Measurements from ENCODE around the gene KAT2B. TPM values are rescaled to one million over a fixed set of nuclear protein-coding genes. Genes with fewer than 3 reads are reported as not detected.

KAT2B gene
- total RNA-seq, 1 donor from 2014 or later, result 1.8 TPM

DNA sequence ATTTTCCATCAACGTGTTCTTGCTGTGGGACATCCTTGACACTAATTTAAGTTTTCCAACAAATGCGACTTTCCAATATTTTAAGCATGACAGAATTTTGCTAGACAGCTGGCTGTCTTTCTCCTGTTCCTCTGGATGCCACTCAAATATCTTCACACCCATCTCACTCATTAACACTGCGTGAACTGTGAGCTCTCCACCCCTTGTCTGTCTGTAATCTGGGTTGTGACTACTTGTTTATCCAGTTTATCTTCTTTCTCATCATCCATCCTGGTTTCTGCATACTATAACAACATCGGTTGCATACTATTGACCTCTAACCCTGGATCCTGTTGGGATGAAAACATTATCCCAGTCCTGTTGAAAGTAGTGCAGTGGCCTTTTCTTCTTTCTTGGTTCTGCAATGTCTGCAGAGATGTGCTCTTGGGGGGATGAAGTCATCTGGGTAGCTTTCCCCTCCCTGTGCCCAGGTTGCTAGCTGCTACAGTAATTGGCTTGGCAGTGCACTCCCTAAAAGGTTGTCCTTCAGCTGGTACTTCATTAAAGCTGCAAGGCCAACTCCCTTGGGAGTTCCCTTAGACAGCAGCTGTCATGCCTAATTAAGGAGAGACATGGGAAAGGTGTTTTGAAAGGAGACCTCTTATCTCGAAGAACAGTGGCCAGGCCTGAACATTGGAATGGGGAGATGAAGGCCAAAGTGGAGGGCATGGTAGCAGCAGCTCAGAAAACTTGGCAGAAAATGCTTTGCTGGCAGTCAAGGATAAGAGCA, 24.7 kb downstream of the KAT2B start:
- Histone ChIP-seq H3K36me3 (ENCODE audit: control insufficient read depth, insufficient read depth, low read length) (no peaks in the 10 kb centered on the region), H3K4me3 (ENCODE audit: low read depth, low read length) (no peak overlapping the region), H3K27me3 (ENCODE audit: control insufficient read depth, insufficient read depth, low read length) (no peaks in the 10 kb centered on the region)
- TF ChIP-seq, protein P1, sequence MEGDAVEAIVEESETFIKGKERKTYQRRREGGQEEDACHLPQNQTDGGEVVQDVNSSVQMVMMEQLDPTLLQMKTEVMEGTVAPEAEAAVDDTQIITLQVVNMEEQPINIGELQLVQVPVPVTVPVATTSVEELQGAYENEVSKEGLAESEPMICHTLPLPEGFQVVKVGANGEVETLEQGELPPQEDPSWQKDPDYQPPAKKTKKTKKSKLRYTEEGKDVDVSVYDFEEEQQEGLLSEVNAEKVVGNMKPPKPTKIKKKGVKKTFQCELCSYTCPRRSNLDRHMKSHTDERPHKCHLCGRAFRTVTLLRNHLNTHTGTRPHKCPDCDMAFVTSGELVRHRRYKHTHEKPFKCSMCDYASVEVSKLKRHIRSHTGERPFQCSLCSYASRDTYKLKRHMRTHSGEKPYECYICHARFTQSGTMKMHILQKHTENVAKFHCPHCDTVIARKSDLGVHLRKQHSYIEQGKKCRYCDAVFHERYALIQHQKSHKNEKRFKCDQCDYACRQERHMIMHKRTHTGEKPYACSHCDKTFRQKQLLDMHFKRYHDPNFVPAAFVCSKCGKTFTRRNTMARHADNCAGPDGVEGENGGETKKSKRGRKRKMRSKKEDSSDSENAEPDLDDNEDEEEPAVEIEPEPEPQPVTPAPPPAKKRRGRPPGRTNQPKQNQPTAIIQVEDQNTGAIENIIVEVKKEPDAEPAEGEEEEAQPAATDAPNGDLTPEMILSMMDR (IDR thresholded peaks at IDR 0.05; ENCODE audit: insufficient read depth, low read length, poor library complexity, severe bottlenecking), result no peak
- DNase-seq (ENCODE audit: low read depth), result no peak

DNA sequence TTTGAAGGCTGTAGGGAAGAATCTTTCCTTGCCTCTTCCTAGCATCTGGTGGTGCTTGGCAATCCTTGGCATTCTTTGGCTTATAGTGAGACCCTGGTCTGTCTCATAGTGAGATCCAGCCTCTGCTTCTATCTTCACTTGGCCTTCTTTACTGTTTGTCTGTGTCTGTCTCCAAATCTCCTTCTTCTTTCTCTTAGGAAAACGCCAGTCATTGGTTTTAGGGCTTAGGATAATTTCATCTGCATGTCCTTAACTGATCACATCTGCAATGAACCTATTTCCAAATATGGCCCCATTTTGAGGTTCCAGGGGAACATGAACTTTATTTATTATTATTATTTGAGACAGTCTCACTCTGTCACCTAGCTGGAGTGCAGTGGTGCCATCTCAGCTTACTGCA, 25.8 kb downstream of the KAT2B start:
- no peaks in the 10 kb centered on the region for H3K36me3 ChIP-seq (ENCODE audit: control insufficient read depth, insufficient read depth, low read length)
- no peaks in the 10 kb centered on the region for H3K27me3 ChIP-seq (ENCODE audit: control insufficient read depth, insufficient read depth, low read length)
- TF ChIP-seq, protein P1 (IDR thresholded peaks at IDR 0.05; ENCODE audit: insufficient read depth, low read length, poor library complexity, severe bottlenecking), result no peak
- DNase-seq (ENCODE audit: low read depth), result no peak
- H3K4me3 ChIP-seq (ENCODE audit: low read depth, low read length), result no peak overlapping the region

DNA sequence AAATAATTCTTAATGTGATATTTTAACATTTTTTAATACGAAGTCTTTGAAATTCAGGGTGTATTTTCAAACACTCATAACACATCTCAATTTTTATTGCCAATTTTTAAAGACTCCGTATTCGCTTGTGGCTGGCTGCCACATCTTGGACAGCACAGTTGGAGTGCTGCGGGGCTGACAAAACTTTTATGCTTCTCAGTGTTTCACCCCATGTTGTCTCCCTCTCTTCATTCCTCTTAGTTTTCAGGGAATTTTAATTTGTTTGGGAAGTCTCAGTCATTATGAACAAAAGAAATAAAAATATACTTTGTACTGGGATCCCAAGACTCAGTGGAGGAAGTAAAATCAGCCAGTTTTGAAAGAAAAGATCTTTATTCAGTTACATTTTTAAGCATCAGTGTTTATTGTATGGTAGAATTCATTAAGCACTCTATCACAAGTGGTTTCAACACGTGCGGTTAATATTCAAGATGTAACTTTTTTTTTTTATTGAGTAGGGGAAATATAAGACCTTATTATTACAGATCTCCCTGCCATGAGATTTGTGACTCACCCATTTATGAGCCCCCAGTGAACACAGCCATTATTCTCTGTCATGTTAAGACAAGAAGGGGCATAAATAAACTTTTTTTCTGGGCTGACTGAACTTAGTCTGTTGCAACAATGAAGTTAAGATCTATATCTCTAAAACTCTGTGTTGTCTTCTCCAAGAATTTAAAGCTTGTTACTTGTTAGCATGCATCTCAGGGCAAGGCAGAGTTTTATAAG, 26.8 kb downstream of the KAT2B start:
- no peak for DNase-seq (ENCODE audit: low read depth)
- Histone ChIP-seq H3K36me3 (ENCODE audit: control insufficient read depth, insufficient read depth, low read length) (no peaks in the 10 kb centered on the region), H3K4me3 (ENCODE audit: low read depth, low read length) (no peak overlapping the region), H3K27me3 (ENCODE audit: control insufficient read depth, insufficient read depth, low read length) (no peaks in the 10 kb centered on the region)
- TF ChIP-seq, protein P1 (IDR thresholded peaks at IDR 0.05; ENCODE audit: insufficient read depth, low read length, poor library complexity, severe bottlenecking), result no peak

DNA sequence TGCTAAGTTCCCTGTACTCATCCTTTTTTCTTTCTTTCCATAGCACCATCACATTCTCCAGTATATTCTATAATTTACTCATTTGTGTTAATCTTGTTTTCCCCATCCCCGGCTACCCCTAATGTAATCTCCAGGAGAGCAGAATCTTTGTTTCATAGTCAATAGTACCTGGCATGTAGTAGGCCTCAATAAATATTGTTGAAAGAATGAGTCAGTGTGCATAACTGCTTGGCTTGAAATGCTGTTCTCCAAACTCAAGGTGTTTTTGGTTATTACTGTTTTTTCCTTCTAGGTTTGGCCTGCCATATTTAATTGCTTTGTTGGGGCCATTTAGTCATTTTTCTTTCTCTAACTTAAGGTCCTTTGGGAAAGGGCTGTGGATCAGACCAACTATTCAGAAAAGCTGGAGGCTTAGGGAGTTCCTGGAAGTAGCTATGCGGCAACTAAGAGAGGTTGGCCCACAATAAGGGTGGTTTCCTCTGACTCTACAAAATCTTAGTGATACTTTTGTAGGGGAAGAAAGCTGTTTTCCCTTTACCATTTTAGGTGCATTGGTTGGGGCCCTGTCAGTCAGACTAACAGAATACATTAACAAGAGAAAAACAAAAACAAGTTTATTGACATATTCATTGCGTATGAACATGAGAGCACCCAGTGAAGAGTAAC, 28.4 kb downstream of the KAT2B start:
- H3K36me3 ChIP-seq (ENCODE audit: control insufficient read depth, insufficient read depth, low read length), result no peaks in the 10 kb centered on the region
- DNase-seq (ENCODE audit: low read depth), result no peak

DNA sequence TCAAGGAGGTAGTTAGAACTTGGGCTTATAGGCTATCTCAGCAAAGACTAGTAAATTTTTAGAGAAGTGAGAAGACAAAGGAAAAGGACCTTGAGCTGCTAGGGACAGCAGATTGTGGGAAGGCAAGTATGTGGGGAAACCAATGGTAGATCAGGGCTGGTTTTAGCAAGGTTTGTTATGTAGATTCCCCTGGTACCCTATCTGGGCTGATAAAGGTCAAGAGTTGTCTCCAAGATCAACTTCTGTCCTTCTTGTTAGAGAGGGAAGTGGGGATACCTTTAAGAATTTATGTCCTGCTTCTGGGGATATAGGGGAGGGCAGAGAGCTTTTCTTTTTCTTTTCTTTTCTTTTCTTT, 28.9 kb downstream of the KAT2B start:
- Histone ChIP-seq H3K27me3 (ENCODE audit: control insufficient read depth, insufficient read depth, low read length) (no peaks in the 10 kb centered on the region), H3K36me3 (ENCODE audit: control insufficient read depth, insufficient read depth, low read length) (no peaks in the 10 kb centered on the region), H3K4me3 (ENCODE audit: low read depth, low read length) (no peak overlapping the region)
- DNase-seq (ENCODE audit: low read depth), result no peak
- TF ChIP-seq, protein P1 (IDR thresholded peaks at IDR 0.05; ENCODE audit: insufficient read depth, low read length, poor library complexity, severe bottlenecking), result no peak

More for the DNA sequence above, 28.4 kb downstream of the KAT2B start:
- H3K4me3 ChIP-seq (ENCODE audit: low read depth, low read length), result no peak overlapping the region
- no peaks in the 10 kb centered on the region for H3K27me3 ChIP-seq (ENCODE audit: control insufficient read depth, insufficient read depth, low read length)
- TF ChIP-seq, protein P1 (IDR thresholded peaks at IDR 0.05; ENCODE audit: insufficient read depth, low read length, poor library complexity, severe bottlenecking), result no peak
